HG03378 (cell line): Measurements from ENCODE around the gene RFLNA.

ENCODE experiments used
- ATAC-seq: cut with Tn5 transposase; IDR thresholded peaks from one replicate; pipeline ENCODE4 v1.9.1; 2021; ENCODE audit warnings: mild to moderate bottlenecking, moderate library complexity; ENCODE audit not compliant: unreplicated experiment

The RFLNA gene

GRCh38 chr12:124302807-124303578, 8.1 kb downstream of the RFLNA start:
- no peak for ATAC-seq

DNA sequence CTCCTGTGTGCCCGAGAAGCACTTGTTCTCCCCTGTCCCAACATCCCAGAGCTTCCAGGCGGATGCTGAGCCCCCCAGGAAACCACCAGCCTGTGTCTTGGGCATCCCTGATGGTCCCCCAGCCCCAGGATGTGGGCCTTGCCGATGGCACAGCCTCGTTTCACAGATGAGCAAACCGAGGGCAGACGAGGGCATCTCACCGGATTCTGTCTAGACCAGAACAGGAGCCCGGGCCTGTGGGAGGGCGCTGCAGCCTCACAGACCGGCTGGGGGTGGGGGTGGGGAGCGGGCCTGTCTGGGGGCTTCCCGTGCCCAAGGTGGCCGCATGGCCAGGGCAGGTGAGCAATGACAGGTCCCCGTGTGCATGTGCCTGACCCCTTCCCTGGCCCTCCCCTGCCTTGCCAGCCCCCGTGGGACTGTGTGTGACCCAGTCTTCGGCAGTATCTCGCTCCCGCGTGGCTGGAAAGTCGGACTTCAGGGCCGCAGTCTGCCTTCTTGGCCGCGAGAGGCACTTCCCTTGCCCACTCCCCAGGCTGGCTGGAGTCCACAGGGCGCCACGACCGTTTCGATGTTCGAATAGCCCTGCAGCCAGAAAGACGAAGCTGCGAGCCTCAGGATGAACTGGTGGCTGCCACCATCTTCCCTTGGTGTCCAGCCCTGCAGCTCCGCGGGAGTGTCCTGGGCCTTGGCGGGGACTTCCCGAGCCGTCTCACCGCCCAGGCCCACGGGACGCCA, 8.9 kb downstream of the RFLNA start:
- no peak for ATAC-seq

DNA sequence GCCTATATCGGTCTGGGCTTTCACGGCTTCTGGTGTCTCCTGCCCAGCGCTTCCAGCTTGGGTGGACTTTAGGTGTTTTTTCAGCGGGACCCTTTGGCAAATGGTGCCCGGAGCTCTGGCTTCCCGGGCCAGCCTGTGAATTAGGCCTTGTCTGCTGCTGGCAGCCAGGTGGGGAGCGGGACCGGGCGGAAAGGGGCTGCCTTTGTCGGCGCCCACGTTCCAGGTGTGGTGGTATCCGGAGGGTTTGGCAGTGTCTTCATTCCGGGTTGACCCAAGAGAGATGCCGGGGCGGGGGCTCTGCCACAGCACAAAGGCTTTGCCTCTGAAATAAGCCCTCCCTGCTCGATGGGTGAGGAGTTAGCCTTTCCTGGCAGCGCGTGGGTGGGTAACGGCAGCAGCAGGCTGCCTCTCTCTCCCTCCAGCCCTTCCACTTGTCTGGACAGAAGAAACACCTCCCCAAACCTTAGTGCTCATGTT, 9.5 kb downstream of the RFLNA start:
- no peak for ATAC-seq

DNA sequence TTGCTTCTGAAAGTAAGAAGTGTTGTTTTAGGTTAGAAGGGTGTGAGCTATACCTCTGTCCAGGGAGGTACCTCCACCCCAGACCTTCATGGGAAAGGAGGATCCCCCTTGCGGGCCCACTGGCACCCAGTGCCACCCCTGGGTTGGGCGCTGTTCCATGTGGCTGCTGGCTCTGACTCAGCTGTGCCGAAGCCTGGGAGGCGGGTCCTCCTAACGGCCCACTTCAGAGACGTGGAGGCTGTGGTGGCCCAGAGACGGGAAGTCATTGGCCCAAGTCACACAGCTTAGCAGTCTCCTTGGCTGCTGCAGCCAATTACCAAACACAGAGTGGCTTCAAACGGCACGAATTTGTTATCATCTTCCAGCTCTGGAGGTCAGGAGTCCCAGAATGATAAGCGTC, 10.2 kb downstream of the RFLNA start:
- no peak for ATAC-seq

- ATAC-seq, result no peak
Measured at GRCh38 chr12:124305776-124306685, 11.1 kb downstream of the RFLNA start.

DNA sequence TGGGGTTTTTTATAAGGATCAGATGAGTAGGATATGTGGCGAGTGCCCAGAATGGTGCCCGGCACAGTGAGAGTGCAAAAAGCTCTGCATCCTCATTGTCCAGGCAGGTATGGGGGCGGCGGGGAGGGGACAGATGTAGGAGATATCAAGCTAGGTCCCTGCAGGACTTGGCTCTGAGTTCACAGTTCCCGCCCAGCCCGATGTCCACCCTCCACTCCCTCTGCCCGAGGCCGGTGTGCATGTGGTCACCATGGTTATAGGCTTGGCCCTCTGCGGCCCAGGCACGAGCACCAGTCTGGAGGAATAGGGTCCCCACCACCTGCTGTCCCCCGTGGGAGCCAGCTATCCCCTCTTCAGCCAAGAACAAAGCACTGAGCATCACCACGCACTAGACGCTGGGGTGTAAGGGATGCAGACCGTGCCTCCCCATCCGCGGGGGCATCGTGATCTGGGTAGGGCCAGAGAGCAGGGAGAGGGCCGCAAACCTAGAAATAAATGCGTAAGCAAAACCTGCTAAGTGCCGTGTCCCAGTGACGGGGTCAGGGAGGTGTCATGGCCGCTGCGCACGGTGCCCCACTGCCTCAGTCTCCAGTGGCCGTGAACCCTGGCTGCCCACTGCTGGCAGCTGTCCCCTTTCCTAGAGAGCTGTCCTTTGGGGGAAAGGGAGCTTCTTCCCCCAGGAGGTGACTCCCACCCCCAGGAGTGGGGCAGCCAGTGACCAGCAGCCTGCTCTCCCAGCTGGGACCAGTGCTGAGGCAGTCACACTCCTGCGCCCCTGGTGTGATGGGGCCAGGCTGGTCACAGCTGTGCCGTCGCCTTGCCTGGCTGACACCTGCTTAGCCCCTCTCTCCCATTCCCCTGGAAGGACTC, 12.0 kb downstream of the RFLNA start:
- no peak for ATAC-seq

DNA sequence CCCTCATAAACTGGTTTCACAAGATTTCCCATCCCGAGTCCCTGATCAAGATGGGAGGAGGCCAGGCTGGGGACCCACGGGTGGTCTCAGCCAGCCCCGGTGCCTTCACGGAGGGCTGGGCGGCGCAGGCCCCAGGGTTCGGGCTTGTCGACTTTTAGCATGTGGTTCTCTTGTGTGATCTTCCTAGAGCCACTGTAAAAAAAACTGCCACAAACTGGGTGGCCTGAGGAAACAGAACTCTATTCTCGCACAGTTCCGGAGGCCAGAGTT, 12.6 kb downstream of the RFLNA start:
- ATAC-seq, result no peak

DNA sequence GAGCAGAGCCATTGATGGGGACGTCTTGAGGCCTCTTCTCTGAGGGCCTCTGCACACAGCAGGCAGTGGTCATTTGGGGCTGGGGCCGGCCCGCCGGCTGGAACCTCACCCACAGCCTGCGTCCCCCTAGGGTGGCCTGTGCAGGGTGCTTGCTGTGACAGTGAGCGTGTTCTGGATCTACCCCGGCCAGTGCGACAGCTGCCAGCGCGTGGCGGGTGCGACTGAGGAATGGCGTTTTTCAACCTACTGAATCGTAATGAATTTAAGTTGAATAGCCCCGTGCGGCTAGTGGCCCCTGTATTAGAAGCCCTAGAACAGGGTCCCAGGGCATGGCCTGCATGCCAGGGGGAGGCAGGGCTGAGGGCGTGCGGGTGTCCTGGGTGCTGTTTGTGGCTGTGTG, 13.8 kb downstream of the RFLNA start:
- no peak for ATAC-seq

DNA sequence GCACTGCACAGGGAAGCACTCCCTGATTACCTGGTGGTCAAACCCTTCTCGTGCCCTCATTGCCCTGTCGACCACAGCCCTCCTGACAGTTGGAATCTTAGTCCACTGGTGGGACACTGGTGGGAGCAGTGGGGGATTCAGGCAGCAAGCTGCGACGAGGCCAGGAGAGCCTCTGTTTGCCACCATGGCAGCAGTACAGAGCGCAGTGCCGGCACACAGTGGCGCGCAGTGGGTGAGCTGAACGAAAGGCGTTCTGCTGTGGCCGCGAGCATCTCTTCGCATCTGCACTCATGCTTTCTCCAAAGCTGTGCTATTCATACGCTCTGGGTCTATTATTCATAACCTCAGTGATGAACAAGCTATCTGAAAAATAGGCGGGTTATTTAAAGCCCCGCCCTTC, 14.3 kb downstream of the RFLNA start:
- no peak for ATAC-seq

- ATAC-seq, result no peak
Measured at GRCh38 chr12:124309744-124310143, 14.9 kb downstream of the RFLNA start.

- ATAC-seq, result no peak
Measured at GRCh38 chr12:124310178-124310577, 15.3 kb downstream of the RFLNA start.

DNA sequence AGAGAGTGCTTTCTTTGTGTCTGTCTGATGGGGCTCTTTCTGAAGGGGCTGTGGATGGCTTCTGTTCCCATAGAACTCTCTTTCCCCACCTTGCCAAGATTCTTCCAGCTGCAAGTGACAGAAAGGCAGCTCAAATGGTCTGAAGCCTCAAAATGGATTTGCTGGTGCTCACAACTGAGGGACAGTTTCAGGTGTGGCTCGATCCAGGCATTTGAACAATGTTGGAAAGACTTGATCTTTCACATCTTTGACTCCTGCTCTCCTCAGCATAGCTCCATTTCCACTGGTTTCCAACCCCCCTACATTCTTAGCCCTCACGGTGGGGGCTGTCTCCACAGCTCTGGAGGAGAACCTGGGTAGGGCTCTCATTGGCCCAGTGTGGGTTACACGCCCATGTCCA, 15.9 kb downstream of the RFLNA start:
- no peak for ATAC-seq

DNA sequence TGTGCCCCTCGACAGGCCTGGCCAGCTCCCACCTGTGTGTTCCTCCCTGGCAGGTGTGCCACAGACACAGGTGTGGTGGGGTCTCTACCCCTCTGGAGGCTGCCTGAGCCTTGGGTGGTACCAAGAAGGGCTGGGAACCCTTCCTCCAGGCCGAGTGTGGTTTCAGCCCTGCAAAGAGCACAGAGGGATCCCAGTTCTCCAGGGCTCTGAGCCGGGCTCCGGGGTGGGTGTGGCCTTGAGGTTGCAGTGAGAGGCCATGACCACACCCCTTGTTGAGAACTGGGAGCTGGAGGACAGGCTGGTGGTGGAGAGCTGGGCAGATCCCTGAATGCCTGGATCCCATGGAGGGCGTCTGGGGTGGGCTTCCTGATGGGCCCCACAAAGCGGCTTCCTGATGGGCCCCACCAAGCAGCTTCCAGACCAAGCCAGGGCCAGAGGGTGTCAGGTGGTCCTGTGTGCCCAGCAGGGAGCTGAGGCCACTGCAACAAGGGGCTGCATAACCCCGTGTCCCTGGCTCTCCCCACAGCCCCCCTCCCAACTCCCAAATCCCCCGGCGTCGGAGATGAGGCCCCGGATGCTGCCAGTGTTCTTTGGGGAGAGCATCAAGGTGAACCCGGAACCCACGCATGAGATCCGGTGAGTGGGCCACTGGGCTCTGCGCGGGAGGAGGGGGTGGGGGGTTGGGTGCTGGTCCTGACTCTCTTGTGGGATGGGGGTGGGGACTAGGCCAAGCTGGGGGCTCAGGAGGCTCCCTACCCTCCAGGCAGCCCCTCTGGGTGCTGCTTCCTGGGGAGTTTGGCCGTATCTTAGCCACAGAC, 16.6 kb downstream of the RFLNA start:
- ATAC-seq, result no peak

DNA sequence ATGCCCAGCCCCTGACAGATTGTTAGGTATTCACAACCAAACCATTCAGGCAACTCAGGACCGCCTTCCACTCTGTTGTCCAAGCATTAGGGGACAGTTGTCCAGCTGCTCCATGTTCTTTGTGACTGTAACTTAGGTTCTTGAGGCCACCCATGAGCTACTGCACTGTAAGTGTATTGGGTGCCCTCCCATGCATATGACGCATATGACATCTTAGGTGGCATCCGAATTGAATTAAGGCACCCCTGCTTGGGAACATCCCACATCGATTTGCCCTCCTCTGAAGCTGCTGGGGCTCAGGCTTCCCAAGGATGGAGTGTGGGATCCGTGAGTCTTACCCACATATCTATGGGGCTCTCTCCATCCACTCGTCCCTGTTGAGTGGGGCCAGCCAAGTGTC, 17.7 kb downstream of the RFLNA start:
- ATAC-seq, result no peak

DNA sequence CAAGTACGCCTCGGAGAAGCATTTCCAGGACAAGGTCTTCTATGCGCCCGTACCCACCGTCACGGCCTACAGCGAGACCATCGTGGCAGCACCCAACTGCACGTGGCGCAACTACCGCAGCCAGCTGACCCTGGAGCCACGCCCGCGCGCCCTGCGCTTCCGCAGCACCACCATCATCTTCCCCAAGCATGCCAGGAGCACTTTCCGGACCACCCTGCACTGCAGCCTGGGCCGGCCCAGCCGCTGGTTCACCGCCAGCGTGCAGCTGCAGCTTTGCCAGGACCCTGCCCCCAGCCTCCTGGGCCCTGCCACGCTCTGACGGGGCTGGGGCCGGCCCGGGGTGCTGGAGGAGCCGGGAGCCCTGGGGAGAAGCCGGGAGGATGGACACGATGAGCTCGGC, 19.3 kb downstream of the RFLNA start:
- ATAC-seq, result no peak

DNA sequence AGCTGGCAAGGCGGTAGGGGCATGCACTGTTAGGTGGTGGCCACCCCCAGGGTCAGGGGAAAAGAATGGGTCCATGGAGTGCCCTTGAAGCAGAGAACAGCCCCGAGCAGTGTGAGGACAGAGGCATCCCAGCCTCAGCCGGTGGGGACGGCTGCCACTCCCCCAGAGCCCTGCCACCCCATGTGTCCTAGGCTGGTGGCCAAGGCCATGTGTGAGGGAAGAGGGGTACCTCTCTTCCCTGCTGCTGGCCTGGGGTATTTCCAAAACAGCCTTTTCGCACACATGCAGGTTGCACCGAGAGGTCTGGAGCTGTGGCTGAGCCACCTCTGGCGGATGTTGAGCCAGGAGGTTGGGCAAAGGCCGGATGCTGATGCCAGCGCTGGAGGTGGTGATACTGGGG, 19.9 kb downstream of the RFLNA start:
- no peak for ATAC-seq

GRCh38 chr12:124315372-124316044, 20.6 kb downstream of the RFLNA start:
- no peak for ATAC-seq

DNA sequence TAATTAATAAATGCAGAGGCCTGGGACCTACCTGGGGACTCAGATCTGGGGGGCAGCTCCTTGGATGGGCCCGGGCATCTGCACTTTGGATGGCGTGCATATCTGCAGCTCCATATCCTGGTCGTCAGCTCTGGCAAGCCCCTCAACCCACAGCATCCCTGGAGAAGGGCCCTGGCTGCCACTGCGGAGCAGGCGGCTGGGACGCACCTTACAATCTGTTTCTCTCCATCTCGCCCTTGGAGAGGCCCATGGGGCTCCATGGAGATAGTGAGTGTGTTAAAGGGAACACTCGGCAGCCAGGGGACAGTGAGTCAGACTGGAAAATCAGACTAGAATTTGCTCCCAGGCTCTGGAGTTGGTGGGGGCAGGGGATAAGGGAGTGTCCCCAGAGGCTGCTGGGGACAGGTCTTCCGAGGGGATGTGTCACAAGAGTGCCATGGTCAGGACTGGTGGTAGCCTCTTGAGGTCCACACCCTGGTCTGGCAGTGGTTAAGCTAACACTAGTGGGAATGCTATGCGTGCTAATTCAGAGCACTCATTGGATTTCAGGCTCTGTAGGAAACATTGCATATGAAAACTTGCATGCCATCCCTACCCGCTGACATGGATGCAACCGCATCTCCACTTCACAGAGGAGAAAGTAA, 21.5 kb downstream of the RFLNA start:
- no peak for ATAC-seq

DNA sequence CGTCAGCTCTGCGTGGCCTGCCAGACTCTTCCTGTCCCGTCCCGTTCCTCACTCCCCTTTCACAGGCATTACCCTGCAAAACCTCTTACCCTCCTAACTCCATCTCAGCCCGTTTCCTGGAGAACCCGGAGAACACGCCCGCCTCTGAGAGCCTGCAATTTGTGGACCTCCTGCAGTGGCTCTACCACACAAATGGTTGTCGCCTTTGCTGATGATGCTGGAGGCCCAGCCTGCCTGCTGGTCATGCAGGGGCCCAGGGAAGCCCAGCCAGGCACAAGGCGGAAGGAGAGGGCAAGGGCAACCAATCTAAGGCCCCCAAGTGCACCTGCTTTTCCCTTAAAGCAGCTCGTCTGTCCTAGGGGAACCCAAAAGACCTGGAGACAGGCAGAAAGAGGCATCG, 22.5 kb downstream of the RFLNA start:
- no peak for ATAC-seq
